ENCODE results near the gene NPIPA1.
A peak's percentile ranks its signal among the peaks of the same experiment; 100 is the strongest.
"Not testable (repeated sequence)": the region's sequence is repeated elsewhere in the genome, so short reads cannot be mapped to it uniquely, and the experiment has no call there.

NPIPA1 gene

DNA sequence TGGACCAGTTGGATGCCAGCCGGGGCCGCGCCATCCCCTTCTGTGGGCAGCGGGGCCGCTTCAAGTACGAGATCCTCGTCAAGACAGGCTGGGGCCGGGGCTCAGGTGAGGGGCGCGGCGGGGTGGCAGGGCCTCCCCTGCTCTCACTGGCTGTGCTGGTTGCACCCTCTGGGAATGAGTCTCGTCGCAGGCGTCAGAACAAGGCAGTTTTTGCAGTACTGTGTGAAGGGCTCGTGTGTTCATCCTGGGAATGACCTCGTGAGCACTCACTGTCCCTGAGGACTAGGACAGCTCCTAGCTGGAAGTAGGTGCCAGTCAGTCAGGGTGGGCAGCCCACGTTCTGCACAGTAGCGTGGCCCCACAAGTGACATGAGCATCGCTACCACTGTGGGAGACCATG, 6.3 kb upstream of the NPIPA1 start:
- DNase-seq (ENCODE audit: low read depth) = not testable (repeated sequence)

DNA sequence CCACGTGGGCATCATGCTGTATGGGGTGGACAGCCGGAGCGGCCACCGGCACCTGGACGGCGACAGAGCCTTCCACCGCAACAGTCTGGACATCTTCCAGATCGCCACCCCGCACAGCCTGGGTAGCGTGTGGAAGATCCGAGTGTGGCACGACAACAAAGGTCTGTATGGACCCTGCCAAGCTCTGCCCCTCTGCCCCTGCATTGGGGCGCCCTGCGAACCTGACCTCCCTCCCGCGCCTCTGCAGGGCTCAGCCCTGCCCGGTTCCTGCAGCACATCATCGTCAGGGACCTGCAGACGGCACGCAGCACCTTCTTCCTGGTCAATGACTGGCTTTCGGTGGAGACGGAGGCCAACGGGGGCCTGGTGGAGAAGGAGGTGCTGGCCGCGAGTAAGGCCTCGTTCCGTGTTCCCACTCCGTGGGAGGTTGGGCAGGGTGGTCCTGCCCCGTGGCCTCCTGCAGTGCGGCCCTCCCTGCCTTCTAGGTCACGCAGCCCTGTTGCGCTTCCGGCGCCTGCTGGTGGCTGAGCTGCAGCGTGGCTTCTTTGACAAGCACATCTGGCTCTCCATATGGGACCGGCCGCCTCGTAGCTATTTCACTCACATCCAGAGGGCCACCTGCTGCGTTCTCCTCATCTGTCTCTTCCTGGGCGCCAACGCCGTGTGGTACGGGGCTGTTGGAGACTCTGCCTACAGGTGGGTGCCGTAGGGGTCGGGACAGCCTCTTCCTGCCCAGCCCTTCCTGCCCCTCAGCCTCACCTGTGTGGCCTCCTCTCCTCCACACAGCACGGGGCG, 4.5 kb upstream of the NPIPA1 start:
- not testable (repeated sequence) for DNase-seq (ENCODE audit: low read depth)

DNA sequence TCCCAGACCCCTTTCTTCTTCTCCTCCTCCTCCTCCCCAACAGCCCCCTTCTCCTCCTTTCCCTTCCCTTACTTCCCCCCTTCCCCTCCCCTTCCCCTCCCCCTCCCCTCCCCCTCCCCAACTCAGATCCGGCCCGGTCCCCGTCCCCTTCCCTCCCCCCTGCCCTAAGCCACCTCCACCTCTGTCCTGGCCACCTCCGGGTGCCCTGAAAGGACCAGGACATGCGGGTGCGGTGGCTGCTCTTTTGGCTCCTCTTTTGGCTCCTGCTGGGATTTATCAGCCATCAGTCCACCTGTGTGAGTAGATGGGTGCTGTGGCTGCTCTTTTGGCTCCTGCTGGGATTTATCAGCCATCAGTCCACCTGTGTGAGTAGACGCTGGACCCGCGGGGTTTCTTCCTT, 751 bp downstream of the NPIPA1 start:
- not testable (repeated sequence) for DNase-seq (ENCODE audit: low read depth)

DNA sequence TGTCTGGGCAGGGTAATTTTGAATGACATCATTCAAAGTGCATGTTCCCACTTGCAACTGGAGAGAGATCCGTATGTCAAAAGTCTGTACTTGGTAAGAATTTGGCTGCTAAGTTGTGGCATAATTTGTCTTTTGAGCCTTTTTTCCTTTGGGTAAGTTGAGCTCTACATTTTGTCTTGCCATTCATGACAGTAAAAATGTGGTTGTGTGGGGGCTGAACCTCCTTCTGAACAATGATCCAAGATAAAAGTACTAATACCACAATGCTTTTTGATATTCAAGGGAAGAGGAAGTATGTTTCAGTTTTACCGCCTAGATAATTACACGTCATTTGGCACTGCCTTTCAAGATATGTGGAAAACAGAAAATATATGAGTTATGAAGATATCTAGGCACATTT, 5.4 kb downstream of the NPIPA1 start:
- DNase-seq (ENCODE audit: low read depth) = not testable (repeated sequence)

DNA sequence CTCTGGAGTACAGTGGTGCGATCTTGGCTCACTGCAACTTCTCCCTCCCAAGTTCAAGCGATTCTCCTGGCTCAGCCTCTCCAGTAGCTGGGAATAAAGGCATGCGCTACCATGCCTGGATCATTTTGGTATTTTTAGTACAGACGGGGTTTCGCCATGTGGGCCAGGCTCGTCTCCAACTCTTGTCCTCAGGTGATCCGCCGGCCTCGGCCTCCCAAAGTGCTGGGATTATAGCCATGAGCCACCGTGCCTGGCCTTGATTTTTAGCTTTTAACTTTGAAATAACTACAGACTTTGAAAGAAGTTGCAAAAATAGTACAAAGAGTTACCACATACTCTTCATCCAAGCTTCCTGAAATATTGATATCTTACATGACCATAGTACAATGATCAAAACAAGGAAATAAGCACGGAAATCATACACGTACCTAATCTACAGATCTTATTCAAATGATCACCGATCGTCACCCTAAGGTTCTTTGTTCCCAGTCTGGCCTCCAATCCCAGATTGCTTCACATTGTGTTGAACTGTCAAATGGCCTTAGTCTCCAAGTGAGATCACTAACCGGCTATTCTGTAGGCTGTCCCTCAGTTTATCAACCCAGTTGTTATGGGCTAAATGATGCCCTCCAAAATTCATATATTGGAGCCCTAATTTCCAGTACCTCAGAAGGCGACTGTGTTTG, 18.4 kb downstream of the NPIPA1 start:
- DNase-seq (ENCODE audit: low read depth) = no peak

DNA sequence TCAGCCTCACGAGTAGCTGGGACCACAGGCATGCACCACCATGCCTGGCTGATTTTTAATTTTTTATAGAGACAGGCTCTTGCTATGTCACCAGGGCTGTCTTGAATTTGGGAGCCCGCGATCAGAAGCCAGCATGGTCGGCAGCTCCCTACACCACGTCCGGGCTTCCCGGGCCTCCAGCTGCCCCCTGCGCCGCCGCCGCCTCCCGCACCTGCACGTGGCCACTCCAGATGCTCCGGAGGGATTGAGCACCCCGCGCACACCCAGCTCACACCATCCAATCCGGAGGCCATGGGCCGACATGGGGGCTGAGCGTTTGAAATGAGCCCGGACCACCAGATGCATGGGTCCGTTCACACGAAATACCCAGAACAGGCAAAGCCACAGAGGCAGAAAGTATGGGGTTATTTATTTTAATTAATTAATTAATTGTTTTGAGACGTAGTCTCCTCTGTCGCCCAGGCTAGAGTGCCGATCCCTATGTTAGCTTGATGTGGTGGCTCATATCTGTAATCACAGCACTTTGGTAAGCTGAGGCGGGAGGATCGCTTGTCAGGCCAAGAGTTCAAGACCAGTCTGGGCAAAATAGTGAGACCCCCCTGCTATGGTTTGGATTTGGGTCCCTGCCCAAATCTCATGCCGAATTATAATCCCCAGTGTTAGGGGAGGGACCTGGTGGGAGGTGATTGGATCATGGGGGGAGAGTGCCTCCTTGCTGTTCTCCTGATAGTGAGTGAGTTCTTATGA, 20.5 kb downstream of the NPIPA1 start:
- DNase-seq (ENCODE audit: low read depth) = no peak

DNA sequence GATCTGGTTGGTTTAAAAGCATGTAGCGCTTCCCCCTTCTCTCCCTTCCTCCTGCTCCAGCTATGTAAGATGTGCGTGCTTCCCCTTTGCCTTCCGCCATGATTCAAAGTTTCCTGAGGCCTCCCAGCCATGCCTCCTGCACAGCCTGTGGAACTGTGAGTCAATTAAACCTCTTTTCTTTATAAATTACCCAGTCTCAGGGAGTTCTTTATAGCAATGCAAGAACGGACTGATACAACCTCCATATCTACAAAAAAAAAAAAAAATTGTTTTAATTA, 21.0 kb downstream of the NPIPA1 start:
- no peak for DNase-seq (ENCODE audit: low read depth)

DNA sequence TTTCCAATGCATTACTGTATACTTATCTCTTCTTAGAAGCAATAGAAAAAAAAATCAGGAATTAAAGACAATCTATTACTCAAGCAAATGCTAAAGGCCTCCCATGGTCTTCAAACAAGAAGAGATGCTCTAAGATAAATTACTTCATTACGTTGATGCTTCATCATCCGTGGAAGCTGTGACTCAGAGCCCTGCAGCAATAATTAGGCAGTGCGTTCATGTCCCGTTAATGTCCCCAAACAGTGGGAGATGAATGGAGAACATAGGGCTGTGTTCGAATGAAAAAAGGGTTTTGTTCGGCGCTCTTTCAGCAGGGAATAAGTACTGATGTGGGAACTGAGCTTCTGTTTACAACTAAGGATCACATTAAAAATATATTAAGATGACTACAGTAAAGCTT, 21.7 kb downstream of the NPIPA1 start:
- DNase-seq (ENCODE audit: low read depth) = no peak

DNA sequence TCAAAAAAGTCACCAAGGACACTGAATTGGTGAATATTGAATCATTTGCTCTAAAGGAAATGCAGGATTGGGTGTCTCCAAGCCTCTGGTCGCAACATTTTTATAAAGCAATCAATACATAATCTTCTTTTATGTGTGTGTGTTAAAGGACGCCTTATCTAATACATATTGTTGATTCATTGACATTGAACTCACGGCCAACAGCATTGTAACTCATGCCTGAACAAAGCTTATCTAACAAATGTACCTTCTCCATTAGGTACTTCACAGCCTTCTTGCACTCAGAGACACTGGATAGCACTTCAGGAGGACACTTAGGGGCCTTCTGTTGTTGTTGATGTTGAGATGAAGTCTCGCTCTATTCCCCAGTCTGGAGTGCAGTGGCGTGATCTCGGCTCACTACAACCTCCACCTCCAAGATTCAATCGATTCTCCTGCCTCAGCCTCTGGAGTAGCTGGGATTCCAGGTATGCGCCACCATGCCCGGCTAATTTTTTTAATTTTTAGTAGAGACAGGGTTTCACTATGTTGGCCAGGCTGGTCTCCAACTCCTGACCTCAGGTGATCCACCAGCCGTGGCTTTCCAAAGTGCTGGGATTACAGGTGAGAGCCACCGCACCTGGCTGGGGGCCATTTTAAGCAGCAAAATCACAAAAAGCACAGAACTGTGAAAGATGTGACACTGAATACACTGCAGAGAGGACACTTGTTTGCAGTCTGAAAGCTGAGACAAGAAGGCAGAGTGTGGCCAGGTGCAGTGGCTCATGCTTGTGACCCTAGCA, 24.4 kb downstream of the NPIPA1 start:
- DNase-seq (ENCODE audit: low read depth) = no peak

DNA sequence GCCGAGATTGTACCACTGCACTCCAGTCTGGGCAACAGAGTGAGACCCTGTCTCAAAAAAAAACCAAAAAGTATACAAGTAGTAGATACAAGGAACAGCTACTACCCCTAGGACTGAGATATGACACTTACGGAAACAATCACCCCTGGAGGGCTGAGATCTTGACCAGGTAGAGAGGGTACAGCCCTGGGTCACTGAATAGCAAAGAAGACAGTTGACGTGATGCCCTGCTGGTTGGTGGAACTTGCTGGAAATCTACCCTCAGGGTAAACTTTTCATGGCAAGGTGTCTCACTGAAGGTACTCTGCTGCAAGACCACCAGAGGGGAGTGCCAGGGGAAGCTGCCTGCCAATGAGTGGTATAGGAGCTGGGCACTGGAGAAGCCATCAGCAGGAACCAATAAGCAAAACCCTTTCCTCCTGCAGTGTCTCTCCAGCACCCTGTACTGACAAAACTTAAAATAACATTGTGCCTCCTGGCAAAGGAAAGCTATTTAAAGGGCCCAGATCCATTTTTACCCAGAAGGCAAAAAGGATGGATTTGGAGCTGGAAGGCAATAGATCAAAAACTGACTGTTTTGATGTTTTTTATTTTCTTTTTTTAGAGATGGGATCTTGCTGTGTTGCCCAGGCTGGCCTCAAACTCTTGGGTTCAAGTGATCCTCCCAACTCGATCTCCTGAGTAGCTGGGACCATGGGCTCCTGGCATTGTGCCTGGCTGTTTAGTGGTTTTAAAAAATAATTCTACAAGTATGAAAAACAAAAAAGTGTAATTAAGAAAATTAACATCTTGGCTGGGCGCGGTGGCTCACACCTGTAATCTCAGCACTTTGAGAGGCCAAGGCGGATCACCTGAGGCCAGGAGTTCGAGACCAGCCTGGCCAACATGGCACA, 26.3 kb downstream of the NPIPA1 start:
- DNase-seq (ENCODE audit: low read depth) = no peak

DNA sequence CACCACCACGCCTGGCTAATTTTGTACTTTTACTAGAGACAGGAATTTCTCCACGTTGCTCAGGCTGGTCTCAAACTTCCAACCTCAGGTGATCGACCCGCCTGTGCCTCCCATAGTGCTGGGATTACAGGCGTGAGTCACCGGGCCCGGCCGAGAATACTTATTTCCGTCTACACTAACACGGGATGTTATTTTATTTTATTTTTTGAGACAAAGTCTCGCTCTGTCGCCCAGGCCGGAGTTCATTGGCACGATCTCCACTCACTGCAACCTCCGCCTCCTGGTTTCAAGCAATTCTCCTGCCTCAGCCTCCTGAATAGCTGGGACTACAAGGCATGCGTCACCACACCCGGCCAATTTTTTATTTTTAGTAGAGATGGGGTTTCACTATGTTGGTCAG, 28.1 kb downstream of the NPIPA1 start:
- DNase-seq (ENCODE audit: low read depth) = no peak

DNA sequence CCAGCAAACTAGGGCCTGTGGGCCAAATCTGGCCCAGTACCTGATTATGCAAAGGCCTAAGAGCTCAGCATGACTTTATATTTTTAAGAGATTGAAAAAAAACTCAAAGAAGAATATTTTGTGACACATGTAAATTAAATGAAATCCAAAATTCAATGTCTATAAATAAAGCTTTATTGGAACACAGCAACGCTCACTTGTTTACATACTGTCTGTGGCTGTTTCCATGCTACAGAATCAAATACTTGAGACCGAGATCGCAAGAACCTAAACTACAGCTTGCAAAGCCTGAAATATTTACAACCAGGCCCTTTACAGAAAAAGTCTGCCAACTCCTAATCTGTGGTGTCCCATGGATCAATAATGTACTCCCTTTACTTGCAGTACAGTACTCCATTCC, 32.6 kb downstream of the NPIPA1 start:
- not testable (repeated sequence) for DNase-seq (ENCODE audit: low read depth)

DNA sequence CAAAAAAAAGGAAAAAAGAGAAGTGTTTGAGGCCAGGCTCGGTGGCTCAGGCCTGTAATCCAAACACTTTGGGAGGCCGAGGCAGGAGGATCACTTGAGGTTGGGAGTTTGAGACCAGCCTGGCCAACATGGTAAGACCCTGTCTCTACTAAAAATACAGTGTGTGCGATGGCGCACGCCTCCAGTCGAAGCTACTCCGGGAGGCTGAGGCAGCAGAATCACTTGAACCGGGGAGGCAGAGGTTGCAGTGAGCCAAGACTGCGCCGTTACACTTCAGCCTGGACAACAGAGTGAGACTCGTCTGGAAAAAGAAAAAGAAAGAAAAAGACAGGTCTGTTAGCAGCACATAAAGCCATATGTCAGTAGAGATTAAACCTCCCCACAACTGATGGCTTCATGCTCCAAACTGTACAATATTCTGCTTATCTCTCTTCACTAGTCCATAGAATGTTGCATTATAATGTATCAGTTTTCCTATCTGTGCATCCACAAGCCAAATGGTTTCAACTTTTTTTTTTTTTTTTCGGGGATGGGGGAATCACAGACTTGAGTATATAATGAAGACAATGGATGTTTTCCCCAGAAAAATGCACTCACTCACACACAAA, 34.5 kb downstream of the NPIPA1 start:
- not testable (repeated sequence) for DNase-seq (ENCODE audit: low read depth)

DNA sequence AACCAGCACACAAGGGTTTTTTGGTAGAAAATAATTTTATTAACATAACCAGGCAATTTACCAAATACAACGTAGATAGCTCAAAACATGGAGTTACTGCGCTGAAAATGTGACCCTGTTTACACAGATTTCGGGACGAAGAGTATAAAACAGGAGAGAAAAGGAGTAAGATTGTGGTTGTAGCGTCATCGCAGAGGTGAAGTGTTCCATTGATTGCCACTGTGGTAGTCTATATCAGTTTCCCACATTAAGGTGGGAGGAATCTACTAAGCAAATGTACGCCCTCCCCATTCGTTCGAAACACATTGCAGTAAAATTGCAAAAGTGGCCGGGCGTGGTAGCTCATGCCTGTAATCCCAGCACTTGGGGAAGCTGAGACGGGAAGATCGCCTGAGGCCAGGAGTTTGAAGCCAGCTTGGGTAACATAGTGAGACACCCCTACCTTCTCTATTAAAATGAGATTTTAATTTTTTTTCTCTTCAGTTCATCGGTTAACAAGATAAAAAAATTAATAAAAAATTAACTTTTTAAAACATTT, 36.6 kb downstream of the NPIPA1 start:
- not testable (repeated sequence) for DNase-seq (ENCODE audit: low read depth)

DNA sequence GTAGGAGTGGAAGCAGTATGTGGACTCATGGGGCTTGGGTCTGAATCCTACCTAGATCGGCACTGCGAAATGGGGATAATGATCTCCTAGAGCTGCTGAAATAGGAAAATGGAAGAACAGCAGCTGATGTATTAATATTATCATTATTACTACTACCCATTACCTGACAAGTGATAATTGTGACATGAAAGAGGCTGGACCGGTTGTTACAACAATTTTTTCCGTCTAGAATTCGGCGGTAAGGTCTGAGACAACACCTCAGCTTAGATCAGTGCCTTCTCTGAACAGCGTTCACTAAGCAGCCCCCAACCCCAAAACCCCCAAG, 37.0 kb downstream of the NPIPA1 start:
- not testable (repeated sequence) for DNase-seq (ENCODE audit: low read depth)

DNA sequence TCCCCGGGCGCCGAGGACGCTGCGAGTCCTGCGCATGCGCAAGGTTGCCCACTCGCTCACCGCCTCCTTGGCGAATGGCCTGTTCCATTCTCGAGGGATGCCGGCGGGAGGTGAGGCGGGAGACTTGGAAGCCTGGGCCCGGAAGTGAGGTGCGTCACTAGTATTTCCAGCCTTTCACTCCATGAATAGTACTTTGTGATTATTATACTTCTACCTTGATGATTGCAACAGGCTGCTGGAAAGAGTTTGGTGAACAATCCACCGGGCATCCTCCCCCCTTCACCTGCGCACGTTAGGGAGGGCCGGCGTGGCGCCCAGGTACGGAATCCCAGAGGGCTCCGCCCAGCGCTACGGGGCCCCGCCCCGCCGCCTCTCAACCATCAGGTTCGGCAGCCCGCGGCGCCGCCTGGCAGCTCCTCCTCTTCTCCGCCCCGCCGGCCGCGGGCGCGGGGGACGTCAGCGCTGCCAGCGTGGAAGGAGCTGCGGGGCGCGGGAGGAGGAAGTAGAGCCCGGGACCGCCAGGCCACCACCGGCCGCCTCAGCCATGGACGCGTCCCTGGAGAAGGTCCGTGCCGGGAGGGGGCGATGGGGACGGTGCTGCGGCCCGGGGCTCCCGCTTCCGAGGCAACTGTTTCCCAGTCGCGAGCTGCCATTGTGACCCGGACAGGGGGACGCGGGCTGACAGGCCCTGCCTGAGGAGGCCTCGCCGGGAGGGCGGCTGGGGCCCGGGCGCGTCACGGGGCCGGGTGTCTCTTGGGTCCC, 37.6 kb downstream of the NPIPA1 start, which contains the start of gene PDXDC1:
Gene PDXDC1 (plus strand): TSS at position 371 of the 762 bp plus-strand sequence. CDS start 174 bp downstream, at position 545.
- DNase-seq (ENCODE audit: low read depth) = peak; percentile 80

DNA sequence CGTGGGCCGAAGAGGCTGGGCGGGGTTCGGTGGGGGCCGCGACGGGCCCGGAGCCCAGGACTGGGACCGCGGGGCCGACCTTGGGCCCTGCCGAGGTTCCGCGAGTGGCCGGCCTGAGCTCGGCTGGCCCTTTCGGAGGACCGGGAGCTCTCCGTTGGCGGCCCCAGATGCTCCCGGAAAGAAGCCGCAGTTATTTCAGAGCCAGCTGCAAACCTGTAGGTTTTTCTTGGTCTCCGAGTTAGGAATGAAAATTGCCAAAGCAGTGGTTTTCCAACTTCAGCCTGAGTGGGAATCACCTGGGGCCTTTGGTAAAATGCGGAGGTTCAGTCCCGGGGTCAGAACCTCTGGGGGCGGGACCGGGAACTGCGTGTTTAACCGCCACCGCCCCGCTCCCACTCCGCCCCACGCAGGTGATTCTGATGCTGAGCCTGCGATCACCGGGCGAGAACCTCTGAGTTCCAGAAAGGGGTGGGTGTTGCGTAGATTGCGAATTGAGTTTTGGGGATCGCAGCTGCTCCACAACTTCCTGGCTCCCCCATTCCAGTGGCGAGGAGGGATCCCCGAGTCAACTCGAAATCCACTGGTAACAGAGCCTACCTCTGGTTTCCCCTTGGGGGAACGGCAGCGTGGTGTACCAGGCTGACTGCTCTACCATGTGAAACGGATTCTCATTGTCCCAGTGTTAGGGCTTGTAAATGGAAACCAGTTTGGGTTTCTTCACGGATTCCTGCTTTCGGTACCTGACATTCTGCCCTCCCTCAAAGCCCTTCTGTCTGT, 38.4 kb downstream of the NPIPA1 start:
- not testable (repeated sequence) for DNase-seq (ENCODE audit: low read depth)

DNA sequence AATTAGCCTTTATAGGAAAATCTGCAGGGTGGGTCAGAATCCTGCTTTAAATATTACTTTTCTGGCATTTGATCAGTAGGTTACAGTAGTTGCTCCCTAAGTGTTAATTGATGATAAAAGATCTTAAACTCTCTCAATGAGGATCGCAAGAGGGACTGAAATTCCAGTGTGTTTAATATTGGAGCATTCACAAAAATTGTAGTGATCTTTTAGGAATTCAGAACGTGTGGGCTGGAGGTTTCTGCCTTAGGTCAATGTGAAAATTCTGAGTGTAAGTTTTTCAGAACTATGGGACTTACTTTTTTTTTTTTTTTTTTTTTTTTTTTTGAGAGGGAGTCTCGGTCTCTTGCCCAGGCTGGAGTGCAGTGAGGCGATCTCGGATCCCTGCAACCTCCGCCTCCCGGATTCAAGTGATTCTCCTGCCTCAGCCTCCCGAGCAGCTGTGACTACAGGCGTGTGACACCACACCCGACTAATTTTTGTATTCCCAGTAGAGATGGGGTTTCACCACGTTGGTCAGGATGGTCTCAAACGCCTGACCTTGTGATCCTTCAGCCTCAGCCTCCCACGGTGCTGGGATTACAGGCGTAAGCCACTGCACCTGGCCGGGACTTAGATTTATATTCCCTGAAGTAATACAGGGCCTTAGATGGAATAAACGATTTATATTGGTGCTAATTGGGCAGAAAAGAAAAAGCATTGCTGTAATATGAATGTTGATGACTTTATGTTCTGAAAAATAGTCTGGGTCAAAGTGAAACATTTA, 39.9 kb downstream of the NPIPA1 start:
- not testable (repeated sequence) for DNase-seq (ENCODE audit: low read depth)
